GM19324 (cell line): ENCODE data around the gene CCT2.

ENCODE experiments used
- ATAC-seq: cut with Tn5 transposase; IDR thresholded peaks from one replicate; pipeline ENCODE4 v1.9.1; 2021; ENCODE audit warnings: mild to moderate bottlenecking, moderate library complexity; ENCODE audit not compliant: unreplicated experiment, low FRiP score

The CCT2 gene

DNA sequence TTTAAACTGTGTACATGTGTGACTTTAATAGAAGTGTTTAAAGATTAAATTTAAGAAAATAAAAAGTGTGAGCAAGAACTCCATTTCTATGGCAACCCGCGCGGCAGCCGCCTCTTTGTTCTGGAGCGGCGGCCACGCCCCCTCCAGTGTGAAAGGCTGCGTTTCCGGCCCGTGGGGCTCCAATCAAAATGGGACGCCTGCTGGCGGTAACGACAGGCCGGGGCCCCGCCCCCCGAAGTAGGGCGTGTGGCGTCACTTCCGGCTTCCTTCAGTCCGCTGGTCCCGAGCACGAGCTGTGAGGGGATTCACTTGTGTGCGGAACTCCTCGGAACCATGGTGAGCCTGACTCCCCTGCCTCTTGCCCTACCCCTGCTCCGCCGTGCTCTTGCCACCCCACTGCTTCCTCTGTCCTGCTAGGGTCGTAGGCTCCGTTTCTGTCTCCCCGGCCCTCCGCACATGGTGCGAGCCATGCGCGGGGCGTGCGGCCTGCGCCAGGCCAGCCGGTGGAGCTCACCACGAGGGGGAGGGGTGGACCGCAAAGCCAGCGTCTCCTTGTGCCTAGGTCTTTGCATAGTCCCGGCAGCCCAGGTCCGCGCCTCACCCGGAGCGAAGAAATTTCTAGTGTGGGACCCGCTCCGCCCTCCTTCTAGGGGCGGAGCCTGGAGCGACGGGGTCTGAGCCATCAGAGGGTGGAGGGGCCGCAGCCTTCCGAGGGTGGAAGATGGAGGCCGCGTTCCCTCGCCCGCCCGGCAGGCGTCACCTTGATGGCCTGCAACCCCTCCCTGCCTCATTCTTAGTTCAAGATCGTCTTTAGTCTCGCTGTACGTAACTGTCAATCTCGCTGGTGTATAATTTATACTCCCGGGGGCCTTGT lies at the start of gene CCT2:
CCT2 (plus strand) TSS at position 271 of the 874 bp plus-strand sequence; CDS start at position 334, 63 bp downstream.
- peak; percentile 99 for ATAC-seq

DNA sequence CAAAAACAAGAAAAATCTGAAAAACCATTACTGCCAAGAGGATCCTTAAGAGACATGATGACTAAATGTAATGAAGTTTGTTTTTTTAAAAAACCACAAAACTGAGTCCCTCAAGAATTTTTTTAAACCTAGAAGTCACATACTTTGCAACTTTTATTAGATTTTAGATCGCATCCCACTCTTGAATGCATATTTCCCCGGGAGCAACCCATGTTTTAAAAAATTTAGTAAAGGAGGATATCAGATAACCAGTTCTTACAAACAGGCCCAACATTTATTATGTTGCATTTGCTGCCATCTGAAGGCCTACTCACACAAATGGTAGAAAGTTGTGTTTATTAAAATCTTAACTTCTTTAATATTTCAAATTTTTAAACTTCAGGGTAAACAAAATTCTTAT lies 44.3 kb upstream of the CCT2 start:
- no peak for ATAC-seq

DNA sequence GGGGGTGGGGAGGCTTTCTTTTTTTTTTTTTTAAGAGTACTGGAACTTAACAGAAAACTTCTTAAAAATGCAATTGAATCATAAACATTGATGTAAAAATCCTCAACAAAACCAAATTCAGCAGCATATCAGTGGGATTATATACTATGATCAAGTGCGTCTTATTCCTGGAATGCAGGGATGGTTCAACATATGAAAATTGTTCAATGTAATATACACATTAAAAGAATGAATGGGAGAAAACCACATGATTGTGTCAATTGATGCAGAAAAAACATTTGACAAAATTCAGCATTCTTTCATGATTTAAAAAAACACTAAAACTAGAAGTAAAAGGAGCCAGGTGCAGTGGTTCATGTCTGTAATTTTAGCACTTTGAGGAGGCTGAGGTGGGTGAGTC lies 41.2 kb upstream of the CCT2 start:
- no peak for ATAC-seq

DNA sequence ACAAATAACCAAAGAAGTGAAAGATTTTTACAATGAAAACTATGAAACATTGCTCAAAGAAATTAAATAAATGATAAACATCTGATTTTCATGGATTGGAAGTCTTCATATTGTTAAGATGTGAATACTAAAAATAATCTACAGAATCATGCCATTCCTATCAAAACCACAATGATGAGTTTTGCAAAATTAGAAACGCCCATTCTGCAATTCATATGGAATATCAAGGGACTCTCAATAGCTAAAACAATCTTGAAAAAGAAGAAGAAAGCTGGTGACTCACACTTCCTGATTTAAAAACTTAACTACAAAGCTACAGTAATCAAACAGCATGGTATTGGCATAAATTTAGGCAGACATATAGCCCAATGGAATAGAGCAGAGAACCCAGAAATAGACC lies 40.2 kb upstream of the CCT2 start:
- no peak for ATAC-seq

DNA sequence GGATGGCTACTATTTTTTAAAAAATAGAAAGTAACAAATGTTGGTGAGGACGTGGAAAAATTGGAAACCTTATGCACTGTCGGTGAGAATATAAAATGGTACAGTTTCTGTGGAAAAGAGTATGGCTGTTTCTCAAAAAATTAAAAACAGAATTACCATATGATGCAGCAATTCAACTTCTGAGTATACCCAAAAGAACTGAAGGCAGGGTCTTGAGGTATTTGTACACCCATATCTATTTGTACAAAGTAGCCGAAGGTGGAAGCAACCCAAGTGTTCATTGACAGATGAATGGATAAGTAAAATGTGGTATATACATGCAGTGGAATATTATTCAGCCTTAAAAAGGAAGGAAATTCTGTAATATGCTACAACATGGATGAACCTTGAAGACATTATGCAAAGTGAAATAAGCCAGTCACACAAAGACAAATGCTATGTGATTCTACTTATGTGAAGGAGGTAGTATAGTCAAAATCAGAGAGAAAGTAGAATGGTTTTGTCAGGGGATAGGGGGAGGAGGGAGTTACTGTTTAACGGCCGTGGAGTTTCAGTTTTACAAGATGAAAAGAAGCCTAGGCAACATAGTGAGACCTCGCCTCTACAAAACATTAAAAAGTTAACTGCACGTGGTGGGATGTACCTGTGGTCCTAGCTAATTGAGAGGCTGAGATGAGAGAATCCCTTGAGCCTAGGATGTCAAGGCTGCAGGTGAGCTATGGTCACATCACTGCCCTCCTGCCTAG lies 38.4 kb upstream of the CCT2 start:
- ATAC-seq, result peak; percentile 84

DNA sequence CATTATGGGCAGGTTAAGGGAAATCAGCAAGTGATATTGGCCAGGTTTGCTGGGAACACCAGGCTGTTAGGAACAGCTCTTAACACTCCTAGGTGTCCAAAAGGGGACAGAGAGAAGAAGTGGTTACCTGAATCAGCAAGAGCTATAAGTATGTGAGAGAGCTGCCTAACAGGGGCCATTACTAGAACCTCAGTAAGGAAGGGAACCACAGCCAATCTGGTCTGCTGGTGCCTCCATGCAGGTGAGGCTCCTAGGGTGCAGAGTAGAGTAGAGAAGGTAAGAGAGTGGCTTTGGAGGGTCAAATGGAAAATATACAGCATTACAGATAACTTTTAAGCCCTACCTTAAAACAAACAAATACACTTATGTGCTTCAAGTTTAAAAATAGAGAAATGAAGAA lies 36.6 kb upstream of the CCT2 start:
- ATAC-seq, result no peak

DNA sequence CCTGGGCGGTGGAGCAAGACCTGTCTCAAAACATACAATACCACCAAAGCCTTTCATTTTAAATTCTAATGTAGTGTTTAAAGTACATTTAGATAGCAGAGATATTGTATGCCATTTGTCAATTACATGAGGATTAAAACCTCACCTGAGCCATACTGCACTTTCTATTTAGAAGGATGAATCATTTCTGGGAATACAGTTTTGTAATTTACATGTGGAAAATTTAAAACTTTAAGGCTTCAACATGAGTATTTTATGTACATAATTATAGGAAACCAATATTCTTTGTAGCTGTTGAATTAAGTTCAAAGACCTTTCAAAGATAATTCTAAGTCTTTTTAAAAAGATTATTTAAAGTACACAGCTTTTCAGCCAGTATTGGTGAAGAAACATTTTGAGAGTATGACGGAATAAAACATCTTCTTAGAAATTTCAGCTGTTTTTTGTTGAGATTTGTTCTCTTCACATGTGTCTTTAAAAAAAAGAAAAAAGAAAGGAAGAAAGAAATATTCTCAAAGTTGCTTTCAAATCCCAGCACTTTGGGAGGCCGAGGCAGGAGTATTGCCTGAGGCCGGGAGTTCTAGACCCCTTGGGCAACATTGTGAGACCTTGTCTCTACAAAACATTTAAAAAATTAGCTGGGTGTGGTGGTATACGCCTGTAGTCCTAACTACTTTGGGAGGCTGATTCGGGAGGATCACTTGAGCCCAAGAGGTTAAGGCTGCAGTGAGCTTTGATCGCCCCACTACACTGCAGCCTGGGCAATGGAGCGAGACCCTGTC lies 34.5 kb upstream of the CCT2 start:
- no peak for ATAC-seq

DNA sequence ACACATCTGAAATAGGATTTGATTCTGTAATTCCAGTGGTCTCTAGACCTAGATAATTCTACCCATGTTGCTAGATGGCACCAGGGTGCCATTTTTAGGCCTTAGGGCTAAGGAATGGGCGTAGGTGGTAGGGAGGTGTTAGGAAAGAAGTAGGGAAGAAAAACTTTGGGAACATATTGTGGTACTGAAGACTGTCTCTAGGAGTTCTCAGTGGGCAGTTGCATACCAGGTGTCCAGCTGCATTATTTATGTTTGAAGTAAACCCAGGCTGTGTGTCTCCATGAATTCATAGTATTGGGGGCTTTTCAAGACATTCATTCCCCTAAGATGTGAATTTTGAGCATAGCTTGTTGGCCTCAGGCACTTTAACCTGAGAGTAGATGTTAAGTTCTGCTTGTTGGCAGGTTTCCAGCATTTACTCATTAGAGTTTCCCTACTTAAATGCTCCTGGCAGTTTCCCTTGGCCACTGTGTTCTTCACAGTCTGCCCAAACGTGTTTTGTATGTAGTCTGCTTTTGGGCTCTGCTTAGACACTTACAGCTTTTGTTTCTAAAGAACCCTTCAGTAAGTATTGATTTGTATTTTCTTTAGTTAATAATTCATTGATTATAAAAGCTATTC lies 31.5 kb upstream of the CCT2 start:
- no peak for ATAC-seq

DNA sequence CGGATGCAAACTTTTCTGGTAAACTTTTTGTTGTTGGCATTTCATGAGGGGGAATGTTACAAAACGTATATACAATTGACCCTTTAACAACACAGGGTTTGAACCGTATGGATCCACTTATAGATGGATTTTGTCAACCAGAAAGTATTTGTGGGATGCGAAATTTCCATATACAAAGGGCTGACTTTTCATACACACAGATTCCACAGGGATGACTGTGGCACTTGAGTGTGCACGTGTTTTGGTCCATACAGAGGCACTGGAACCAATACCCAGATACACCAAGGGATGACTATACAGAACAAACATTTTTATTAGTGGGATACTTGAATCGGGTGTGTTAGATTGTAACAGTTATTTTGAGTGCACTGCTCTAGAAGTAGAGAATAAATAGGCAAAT lies 29.8 kb upstream of the CCT2 start:
- no peak for ATAC-seq

DNA sequence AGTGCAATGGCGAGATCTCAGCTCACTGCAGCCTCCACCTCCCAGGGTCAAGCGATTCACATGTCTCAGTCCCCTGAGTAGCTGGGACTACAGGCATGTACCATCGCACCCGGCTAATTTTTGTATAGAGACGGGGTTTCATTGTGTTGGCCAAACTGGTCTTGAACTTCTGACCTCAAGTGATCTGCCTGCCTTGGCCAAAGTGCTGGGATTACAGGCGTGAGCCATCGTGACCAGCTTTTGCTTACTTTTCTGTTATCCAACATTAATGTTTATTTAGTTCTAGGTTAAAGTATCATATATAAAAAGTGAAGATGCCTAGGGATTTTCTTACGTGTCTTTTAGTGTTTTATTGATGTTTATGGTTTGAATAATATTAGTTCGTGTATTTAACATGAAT lies 28.9 kb upstream of the CCT2 start:
- no peak for ATAC-seq

DNA sequence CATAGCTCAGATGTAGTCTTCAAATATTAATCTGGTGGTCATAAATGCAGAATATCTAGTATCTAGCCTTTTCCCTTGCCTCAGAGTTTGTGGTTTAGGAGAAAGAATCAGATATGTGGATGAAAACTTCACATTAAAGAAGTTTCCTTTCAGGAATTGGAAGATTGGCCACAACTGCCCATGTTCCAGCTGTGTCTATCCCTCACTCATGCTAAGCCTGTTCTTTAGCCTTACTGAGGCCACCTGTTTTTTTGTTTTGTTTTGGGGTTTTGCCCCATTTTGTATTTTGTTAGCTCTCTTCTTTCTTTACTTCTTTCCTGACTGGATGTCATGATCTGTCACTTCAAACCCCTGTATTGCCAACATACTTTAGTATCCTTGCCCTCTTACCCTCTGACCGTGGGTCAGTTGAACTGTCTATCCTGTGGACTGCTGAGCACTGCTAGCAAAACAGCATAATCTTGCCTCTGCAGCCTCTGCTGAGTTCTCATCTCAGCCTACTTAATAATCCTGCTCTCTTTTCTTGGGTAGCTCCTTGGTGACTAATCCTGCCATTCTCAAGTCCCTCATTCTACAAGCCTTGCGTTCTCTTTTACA lies 22.0 kb upstream of the CCT2 start:
- no peak for ATAC-seq

DNA sequence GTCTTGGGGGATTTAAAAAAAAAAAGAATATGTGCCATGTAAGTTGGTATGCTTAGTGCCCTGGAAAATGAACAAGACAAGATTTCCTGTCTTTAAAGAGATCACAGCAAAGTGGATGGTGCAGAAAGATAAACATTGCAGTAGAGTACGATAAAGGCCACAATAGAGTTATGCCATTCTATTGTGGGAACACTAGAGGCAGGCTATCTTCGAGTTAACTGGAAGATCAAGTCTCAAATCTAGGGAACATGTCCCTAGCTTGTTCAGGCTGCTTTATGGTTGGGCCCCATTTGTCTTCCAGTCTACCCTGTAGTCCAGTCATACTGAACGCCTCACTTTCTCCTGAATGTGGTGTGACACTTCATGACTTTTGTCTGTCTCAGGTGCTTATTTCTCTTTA lies 18.7 kb upstream of the CCT2 start:
- ATAC-seq, result no peak

DNA sequence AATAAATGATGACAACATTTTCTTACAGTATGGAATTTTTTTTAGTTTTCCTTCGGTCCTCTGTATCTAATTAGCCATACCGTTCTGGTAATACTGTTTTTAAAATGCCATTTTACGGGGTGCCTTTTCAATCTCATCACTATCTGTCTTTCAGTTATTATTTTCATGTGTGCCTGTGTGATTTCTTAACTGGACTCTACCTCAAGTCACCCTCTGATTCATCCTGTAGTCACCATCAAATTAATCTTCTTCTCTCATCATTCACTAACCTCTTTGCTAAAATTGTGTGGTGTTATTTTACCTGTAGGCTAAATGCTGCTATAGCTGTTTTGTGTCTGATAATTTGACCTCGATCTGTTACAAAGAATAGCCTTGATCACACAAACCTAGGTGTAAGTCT lies 16.0 kb upstream of the CCT2 start:
- no peak for ATAC-seq

DNA sequence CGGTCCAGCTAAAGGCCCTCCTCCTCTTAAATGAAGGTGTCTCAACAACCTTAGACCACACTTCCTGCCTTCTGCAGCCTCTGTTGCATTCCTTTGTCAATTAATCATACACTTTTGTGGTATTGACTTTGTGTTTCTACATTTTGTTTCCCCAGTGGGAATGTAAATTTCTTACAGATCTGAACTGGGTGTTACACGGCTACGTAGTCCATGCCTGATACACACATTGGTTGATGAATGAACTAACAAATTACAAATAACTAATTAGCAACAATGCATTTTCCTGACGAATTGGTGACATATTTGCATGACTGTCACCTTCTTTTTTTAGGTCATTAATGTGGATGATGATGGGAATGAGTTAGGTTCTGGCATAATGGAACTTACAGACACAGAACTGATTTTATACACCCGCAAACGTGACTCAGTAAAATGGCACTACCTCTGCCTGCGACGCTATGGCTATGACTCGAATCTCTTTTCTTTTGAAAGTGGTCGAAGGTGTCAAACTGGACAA lies 15.2 kb upstream of the CCT2 start:
- no peak for ATAC-seq

DNA sequence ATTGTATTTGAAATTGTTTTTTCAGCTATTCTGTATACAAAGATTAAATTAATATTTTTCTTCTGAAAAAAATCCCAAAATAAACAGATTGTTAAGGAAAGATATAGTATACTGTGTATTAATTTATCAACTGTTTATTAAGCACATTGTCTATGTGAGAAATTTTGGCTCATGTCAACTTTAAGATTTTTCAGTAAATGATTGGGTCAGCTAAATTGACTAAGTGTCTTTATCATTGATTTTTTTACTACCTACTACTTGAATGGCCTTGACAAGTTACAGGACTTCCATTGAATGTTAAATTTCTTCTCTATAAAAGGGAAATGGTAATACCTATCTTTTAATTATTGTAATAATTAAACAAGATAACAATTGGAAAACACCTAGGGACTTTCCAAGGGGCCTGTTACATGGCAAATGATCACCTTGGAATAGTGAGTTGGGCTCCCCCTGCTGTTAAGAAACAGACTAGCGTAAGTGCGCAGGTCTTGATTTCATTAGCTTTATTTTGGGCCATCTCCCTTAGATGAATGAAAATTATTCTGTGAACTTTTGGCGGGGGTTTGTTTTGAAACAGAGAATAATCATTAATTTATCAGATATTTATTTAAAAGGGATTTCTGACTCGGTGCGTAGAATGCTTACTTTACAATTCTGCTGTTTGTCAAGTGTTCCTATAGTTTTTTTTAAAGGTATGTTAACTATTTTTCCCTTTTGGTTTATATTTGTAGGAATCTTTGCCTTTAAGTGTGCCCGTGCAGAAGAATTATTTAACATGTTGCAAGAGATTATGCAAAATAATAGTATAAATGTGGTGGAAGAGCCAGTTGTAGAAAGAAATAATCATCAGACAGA lies 14.5 kb upstream of the CCT2 start:
- no peak for ATAC-seq

DNA sequence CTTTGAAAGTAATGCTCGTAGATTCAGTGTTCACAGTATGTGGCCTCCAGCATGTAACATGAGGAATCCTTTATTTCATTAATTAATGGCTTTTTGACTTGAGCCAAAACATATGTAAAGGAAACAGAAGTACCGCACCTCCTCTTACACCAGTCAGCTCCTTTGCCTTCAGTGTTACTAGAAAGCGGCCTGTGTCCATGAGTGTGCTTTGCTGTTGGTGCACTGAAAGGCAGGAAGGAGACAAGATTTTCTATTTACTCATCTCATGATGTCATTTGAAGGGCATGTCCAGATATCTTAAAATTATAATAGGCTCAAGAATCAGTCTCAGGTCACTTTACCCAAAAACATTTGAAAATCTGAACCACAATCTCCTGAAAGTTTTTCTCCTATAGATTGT lies 9.9 kb upstream of the CCT2 start:
- no peak for ATAC-seq

DNA sequence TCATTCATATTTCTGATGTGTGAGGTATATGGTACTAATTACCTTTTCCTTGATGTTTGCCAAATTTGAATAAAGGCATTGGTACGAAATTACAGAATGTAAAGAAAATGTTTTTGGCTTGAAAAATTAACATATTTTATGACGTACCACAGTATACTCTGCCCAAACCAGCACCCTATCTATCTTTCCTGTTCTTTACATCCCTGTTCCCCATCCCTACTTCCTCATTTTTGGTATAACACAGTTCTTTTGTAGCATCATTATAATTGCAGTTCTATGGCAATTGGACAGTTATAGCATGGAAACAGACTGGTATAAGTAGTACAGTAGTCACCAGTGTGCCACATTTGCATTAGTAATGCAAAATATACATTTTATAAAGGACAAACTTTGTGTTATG lies 7.0 kb upstream of the CCT2 start:
- no peak for ATAC-seq

DNA sequence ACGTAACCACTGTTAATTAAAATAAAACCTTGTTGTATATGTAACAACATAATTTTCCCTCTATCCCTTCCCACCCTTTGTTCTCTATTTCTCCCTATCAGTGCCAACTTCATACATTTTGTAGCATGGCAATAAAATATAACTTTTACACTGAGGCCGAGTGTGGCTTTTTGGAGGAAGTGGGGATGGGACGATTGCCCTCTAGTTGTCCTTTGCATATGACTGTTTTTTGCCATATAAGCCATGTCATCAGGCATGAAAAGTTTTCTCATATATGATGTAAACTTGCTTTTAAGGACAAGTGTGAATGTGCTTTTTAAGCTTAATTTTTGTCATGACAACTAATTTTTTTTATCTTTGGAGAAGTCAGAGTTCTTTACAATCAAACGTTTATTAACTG lies 6.2 kb upstream of the CCT2 start:
- ATAC-seq, result no peak

DNA sequence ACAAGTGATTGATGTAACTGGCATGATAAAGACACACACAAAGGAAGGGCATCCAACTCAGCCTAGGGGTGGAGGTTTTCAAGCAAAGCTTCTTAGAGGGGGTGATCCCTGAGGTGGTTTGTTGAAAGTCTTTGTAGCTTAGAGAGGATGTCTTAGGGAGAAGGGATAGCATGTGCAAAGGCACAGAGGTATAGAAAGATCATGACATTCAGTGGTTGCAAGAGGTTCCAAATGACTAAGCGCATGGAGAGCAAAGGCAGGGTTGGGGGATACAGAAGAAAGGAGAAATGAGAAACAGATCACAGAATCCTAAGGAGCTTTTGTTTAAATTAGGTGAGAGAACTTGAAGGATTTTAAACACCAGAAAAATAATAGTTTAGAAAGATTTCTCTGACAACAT lies 5.2 kb upstream of the CCT2 start:
- ATAC-seq, result no peak
